ENCODE results near the gene NDUFB4.

The NDUFB4 gene

GRCh38 chr3:120641696-120642246 is 45.6 kb downstream of the NDUFB4 start:
- no peak for DNase-seq

DNA sequence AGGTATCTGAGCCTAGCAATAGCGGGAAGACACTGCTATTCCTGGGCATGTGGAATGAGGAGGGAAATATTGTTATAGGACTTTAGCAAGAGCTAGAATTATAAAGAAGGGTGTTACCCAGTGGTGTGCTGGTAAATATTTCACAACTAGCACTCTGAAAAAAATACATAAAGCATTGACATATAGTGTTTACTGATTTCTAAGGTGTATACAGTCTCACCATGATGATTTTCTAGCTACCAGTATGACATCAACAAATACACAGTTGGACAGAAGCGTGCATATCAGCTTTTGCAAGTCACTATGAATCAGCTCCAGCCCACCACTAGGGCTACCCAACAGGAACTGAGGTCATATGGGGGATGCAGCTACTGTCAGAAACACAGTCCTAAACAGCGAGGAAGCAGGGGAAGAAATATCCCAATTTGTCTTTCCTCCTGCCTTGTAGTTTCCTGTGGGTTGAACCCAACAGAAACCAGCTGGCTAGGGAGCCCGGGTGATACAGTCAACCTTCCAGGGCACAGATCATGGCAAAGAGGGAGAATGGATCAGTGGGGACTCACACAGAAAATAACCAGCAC is 46.3 kb downstream of the NDUFB4 start:
- DNase-seq, result no peak

DNA sequence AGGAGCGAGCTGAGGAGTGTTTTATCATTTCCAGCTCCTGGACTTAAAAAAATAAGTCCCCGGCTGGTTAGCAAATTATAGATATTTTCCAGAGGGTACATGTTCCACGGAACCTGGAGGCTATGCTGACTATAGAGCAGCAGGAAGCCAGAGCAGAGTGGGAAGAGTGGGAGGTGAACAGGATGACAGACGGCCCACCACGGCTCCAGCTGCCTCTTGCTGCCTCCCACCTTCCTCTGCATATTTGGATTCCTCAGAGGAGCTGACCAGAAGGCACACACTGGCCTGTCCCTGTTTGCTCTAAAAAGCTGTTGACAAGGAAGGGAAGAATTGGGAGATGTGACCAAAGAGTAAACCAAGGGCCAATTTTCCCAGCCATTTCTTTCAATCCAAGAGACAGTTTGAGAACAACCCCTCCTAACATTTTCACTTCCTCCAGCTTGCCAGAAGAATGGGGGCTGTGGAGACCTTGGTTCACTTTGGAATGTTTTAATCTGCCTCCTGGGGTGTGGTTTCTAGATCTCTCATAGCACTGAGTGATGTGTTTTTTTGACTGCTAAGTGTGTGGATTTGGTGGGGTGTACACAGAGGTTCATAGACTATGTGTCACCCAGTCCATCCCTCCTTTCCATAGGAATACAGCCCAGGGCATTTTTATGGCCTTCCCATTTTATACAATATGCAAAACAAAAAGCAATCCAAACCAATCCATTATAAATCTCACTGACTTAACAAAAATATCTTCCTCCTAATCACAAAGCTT is 49.1 kb downstream of the NDUFB4 start:
- no peak for DNase-seq

GRCh38 chr3:120646771-120647432 is 50.8 kb downstream of the NDUFB4 start:
- no peak for DNase-seq

DNA sequence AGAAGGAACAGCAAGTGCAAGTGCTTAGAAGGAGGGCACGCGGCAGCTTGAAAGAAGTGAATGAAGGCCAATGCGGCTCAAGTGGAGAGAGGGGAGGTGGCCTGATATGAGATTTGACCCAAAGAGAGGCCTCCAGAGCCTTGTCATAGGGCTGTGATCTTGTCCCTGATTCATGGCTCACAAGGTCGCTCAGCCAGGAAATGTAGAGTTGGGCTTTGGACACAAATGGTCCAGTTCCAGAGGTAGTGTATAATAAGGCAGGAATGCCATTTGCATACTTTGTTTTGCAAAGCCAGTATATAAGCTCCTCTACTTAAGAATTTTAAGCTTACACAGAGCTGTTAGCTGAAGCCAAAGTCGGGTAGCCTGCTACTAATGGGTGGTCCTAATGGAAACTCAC is 52.2 kb downstream of the NDUFB4 start:
- DNase-seq, result no peak

DNA sequence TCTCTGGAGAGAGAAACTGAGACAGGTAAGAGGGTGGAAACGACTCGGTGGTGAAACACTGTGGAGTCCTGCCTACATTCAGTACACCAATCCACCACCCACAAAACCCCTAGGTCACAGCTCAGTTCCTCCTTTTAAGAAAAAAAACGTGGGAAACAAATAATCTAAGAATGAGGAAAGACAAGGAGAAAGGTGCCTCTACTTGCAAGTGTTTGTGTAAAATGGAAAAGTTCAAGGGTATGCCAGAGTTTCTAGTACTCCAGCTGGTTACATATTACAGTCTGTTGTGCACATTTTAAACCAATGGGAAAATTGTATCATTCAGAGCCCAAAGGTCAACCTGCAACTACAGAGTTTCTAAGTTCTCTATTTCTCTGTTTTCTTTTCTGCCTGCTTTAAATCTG is 53.7 kb downstream of the NDUFB4 start:
- DNase-seq, result no peak

- DNase-seq, result no peak
These were observed 54.2 kb downstream of the NDUFB4 start for GRCh38 chr3:120650311-120650710.

Data from NCI-H1436 treated with DMSO at 0.1 percent for 48 hours (cell line).